GM18867 (cell line): Measurements from ENCODE around the gene UBE2O.

Experiments used
- ATAC-seq: cut with Tn5 transposase; IDR thresholded peaks from one replicate; pipeline ENCODE4 v1.9.1; 2021; ENCODE audit warnings: mild to moderate bottlenecking, moderate library complexity; ENCODE audit not compliant: unreplicated experiment

The UBE2O gene

GRCh38 chr17:76468634-76469010 is 15.7 kb upstream of the UBE2O start:
- no peak for ATAC-seq

- ATAC-seq = no peak
Measured at GRCh38 chr17:76467809-76468633, 15.1 kb upstream of the UBE2O start.

DNA sequence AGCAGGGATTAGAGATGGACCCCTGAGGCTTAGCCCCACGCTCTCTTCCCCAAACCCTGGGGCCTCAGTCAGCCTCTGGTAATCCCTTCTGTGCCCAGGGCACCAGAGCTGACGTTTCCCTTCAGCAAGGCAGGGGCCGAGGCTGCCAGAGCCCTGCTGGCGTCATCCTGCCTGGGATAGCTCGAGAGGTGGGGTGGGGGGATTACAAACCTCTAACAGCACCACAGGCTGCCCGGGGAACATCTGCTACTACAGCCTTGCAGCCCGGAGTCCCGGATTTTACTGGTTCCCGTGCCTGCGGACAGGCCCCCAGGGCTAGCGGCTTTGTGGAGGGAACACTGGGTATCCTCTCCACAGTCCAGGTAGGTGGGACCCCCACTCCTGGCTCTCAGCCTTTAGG is 14.4 kb upstream of the UBE2O start, which contains the start of gene AANAT:
TSS of gene AANAT (plus strand) at position 238 of the 400 bp plus-strand sequence. CDS start 1,144 bp downstream, outside the sequence.
- ATAC-seq = no peak

GRCh38 chr17:76466775-76467130 is 13.8 kb upstream of the UBE2O start:
- ATAC-seq = no peak

DNA sequence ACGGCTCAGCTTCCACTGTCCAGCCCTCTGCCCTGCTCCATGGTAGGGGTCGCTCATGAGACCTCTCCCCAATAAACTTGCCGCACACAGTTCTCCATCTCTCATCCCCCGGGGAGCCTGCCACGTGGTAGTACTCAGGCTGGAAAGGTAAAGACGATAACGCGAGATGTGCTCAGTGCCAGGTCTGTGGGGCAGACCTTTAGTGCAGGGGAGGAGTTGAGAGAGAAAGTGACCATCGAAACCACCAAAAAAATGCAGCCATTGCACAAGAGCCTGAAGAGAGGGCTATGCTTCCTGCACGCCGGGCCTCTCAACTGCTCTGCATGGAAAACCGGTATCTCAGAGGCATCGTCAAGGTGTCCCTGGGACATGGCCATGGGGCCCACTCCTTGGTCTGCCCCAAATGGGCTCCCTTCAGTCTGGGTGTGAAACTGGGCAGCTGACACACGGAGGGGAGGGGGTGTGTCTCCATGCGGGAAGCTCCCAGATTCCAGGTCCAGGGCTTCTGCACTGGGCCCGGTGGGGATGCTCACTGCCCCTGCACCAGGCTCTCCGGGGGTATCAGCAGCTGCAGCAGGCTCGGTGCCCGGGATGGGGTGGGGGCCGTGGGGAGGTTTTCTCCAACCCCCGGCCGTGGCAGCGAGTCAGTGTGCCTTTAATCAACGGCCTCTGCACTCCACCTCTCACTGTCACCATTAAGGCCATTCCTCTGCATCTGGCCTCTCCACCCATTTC is 9.8 kb upstream of the UBE2O start:
- no peak for ATAC-seq

GRCh38 chr17:76461765-76462555 is 9.0 kb upstream of the UBE2O start:
- no peak for ATAC-seq

DNA sequence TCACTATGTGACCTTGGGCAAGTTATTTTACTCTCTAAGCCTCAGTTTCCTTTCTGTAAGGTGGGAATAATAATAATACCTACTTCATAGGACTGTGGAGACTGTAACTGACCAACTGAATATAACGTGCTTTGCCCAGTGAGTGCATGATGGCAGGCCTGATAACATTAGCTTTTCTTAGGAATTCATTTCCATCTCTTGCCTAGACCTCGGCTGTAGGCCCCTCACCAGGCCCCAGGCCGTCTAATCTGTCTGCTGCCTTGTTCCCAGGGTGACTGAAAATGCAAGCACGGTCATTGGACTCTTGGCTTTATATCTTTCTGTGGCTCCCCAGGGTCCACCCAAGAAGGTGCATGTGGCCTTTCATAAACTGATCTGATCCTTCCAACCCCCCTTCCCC is 6.7 kb upstream of the UBE2O start:
- no peak for ATAC-seq

DNA sequence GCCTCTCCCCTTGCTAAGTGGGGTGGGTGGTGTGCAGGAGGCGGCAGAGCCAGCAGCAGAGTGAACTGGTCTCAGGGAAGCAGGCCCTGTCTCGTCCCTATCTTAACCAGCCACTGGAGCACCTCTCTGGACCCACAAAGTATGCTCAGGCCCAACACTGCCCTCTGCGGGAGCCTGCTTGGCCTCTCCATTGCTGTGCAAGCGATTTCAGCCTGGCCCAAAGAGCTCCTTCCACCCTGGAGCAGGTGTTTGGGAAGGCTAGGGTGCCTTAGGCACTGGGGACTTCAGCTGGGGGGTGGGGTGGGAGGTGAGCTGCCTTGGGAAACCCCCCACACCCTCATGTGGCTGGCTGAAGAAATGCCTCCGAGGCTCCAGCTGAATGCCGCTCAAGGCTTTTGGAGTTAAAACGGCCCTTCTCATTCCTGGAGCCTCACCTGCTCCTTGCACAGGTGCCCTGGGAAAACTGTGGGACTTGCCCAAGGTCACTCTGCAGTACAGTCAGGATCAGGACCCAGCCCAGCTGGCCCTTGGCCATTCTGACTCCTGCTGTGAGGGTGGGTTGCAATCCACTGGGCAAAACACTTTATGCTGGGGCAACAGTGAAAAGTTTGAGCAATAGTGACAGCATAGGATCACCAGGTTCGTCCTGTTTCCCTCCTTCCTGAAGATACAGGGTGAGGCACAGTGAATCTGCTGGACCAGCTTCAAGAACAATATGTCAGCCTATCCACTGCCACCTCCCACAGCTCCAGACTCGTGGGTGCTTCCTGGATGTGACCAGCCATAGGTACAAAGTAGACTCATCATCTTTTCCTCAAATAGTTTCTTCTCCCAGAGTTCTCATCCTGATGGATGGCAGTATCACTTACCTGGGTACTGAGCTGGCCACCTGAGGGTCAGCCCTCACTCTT is 5.9 kb upstream of the UBE2O start:
- ATAC-seq = no peak

DNA sequence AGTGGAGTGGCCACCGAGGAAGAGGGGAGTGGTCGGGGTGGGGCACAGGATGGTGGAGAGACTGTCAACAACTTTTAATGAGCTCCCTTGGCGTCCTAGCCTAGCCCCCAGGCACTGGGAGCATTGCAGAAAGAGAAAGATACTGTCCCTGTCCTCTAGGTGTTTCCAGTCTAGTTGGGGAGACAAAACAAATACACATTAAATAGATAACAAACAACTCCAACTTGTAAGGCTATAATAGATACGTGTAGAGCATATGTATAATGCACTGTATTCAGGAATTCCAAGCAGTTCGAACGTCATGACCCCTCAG is 435 bp upstream of the UBE2O start:
- no peak for ATAC-seq

GRCh38 chr17:76452127-76452659 is 759 bp downstream of the UBE2O start:
- ATAC-seq = no peak

DNA sequence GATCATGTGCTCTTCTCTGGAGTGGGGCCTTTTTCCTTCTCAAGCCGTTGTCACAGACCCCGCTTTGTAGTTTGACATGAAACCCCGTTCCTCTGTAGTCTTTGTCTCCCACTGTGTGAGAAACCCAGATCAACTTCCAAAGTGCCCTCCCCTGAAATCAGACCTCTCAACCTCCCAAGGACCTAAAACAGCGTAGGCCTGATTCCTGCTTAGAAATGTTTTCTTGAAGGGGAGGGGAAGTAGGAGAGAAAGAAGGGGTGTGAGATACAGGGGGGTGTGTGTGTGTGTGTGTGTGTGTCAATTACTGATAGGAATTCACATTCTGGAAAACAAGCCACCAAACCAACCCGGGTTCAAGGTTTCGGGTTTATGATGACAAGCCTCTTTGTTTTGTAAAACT is 1.4 kb downstream of the UBE2O start:
- ATAC-seq = no peak

- no peak for ATAC-seq
Measured at GRCh38 chr17:76449126-76449525, 3.8 kb downstream of the UBE2O start.

DNA sequence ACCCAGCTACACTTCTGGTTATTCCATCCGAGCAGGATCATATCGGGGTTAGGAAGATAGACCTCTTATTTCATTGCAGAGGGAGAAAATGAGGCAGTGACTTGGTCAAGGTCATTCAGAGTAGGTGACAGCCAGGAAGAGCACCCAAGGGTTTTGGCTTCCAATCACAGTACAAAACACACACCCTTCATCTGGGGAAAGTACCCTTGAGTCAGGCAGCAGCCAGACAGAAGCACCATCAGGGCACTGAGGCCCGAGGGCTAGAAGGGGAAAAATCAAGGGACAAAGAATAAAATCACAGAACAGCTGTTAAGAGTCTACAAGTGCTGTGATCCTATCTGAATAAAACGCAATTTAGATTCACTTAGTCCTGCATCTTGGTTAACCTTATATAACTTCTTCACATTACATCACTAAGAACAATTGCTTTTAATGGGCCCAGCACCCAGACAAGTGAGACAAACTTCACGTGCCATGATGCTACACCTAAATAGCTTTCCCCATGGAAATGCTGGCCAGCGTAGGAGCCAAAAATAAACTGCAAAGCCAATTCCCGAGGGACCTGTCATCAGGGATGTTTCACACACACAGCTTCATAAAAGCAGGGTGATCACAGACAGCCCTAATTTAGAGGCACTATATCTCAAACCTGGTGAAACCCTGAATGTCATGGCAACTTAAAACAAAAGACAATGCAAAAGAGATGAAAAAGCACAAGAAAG is 4.9 kb downstream of the UBE2O start:
- no peak for ATAC-seq

DNA sequence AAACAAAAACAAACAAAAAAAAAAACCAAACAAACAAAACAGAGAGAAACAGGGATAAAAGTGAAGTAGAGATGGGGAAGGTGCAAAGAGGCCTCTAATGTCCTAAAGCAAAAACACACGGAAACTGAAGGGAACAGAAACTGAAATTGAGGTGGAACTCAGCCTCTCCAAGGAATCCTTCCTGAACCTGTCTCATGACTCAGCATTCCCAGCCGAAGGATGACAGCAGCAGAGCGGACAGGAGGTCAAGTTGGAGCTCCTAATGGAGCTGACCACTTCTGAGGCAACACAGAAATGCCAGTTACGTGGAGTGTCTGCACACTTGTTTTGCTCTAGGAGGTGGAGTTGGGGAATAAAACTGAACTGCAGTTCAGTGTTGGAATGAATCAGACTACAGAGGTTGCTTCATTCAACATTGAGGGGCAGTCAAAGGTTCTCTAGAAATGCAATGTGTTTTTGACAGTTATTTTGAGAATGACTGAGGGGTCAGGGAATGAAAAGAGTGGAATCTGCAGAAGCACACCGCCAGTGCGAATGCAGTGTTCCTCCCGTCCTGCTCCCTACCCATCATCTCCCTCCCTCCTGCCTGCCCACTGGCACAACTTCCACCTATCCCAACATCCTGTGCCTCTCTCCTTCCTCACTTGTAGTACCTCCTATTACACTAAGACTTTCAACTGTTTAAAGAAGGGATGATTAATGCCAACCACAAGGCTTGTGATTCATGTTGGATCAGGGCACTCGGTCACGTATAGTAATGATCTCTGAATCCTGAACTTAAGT is 6.3 kb downstream of the UBE2O start:
- ATAC-seq = no peak

DNA sequence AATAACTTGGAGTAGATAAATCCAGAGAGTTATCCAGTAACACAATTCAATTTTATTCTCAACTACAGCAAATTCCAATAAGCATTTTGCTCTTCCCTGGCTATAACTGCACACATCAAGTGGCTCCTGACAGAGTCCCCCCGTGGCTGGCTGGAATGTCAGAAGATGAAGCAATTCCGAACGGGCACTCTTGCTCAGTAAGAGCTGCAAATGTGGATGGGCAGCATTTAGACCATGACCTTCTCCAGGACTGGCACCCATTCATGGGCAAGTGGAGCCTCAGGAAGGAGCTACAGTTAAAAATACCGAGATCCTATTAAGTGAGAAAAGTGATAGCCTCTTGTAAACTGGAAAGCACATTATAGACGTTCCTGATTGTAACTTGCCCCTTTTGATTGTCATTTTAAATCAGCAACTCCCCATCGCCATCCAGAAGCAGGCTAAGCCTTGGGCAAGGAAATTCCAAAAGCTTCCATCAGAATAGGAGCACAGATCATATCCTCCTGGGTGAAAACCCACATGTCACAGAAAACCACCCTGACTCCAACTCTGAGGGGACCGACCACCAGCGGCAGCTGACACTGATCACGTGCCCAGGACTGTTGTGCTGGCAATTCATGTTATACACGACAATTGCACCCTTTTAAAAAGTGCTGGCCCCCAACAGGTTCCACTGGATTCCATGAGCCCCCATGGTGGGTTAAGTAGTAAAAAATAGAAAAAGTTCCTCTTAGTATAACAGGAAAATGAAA is 7.1 kb downstream of the UBE2O start:
- ATAC-seq = no peak

- no peak for ATAC-seq
Measured at GRCh38 chr17:76444518-76445311, 8.2 kb downstream of the UBE2O start.
